HG03097 (cell line): ENCODE measurements around the gene BGLAP.

Source experiments
- ATAC-seq: cut with Tn5 transposase; IDR thresholded peaks from one replicate; pipeline ENCODE4 v1.9.1; 2021; ENCODE audit not compliant: unreplicated experiment, low FRiP score

The BGLAP gene

GRCh38 chr1:156286061-156286460, 44.1 kb downstream of the BGLAP start:
- ATAC-seq: no peak

DNA sequence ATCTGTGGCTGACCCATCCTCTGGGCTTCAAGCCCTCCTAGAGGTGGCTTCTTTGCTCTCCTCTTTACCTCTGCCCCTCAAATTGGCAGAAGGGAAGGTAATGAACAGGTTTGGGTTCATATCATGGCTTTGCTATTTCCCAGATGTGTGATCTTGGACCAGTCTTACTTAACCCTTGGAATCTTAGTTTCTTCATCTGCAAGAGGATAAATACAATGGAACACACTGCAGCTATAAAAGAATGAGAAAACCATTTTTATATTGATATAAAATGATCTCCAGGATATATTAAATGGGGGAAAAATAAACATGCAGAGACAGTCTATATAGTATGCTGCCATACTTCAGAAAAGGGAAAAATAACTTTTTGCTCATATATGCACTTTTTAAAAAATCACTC, 47.9 kb downstream of the BGLAP start:
- no peak for ATAC-seq

DNA sequence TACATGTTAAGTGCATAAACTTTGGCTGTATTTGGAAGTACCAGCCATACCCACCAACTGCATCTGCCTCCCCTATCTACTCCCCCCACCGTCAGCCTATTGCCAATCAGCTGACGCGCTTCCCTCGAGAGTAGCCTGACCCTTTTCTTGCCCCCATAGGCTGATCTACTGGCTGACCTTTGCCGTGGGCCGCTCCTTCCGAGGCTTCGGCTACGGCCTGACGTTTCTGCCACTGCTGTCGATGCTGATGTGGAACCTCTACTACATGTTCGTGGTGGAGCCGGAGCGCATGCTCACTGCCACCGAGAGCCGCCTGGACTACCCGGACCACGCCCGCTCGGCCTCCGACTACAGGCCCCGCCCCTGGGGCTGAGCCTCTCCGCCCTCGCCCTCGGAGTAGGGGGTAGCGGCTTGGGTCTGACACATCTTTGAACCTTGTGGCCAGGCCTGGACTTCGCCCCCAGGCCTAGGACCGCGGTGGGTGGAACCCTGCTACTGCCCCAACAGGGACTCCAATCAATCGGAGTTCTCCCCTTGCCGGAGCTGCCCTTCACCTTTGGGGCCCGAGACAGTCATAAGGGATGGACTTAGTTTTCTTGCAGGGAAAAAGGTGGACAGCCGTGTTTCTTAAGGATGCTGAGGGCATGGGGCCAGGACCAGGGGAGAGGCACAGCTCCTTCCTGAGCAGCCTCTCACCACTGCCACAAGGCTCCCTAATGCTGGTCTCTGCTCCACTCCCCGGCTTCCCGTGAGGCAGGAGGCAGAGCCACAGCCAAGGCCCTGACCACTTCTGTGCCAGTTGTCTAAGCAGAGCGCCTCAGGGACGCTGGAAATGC, 49.5 kb downstream of the BGLAP start:
- ATAC-seq: no peak
